ENCODE measurements around the gene GRK7. TPM values are rescaled to one million over a fixed set of nuclear protein-coding genes. Genes with fewer than 3 reads are reported as not detected.

Gene GRK7
- total and polyA plus RNA-seq, 9 of the 15 experiments (the other 6 are each of a cell fraction or from before 2014, with no cell fraction given) = 0.01 to 0.08 (median 0.04) TPM; not detected in 3

DNA sequence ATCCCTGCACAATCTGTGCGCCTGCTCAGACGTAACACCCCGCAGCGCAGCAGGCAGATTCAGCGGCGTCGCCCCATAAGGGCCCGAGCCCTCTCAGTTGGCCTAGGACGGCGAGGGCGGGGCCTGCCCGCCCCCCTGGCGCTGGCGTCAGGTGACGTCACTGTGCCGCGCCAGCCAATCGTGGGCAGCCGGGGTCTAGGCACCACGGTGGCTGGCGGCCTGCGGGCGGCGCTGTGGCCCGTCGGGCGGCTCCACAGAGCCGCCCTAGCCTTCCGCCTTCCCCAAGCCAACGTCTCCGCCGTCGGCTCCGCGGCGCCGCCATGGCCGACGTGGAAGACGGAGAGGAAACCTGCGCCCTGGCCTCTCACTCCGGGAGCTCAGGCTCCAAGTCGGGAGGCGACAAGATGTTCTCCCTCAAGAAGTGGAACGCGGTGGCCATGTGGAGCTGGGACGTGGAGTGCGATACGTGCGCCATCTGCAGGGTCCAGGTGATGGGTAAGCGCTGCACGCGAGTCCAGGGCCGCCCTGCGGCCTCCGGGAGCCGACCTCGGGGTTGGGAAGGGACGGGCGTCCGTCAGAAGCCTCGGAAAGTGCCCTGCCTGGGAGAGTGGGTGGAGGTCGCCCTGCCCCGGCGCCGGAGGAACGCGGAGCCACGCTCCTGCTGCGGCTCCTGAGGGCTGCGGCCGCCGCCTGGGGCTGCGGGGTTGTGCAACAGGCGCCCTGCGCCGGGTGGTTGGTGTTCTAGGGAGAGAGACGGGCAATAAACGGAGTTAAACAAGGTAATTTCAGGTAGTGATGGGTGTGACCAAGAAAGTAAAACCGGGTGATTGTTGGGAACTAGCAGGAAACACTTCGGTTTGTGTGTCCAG, 25.0 kb upstream of the GRK7 start, which contains the start of gene RNF7:
Gene RNF7, plus strand, starts transcription at position 277 of the 869 bp plus-strand sequence. Its CDS starts 44 bp downstream, at position 321.
- Histone ChIP-seq H3K27me3 (ENCODE audit: control insufficient read depth in 2 of 2, insufficient read depth in 2 of 2, low read length in 2 of 2) (no peaks in the 10 kb centered on the region), H3K36me3 (ENCODE audit: control insufficient read depth, insufficient read depth, low read length) (peaks cover 17% of the 10 kb centered on the region; the same call in 2 of the 3 replicates), H4K20me1 (replicated peaks; ENCODE audit: control insufficient read depth, insufficient read depth, low read length) (no peaks in the 10 kb centered on the region), H3K4me1 (replicated peaks in 1 of 2; ENCODE audit: control insufficient read depth in 2 of 2, insufficient read depth in 2 of 2, low read length in 2 of 2) (peaks cover 10 to 39% of the 10 kb centered on the region in 2 experiments), H2AFZ (ENCODE audit: low read depth, low read length) (peak within 1 kb of the TSS; percentile 99), H3K27ac (ENCODE audit: extremely low read depth, low read depth, low read length) (peak within 1 kb of the TSS; percentile 88), H3K4me3 (peak within 1 kb of the TSS; percentile 92), H3K4me2 (ENCODE audit: insufficient read depth, low read length) (peak within 1 kb of the TSS; percentile 97), H3K9me1 (ENCODE audit: control insufficient read depth, insufficient read depth, low read length) (no peaks in the 10 kb centered on the region), H3K9ac (ENCODE audit: insufficient read depth in 1 of 2, low read depth in 2 of 2, low read length in 2 of 2) (peak within 1 kb of the TSS; percentile 90 to 99), H3K9me3 (replicated peaks; ENCODE audit: control insufficient read depth, insufficient read depth, low read depth, low read length) (no peaks in the 10 kb centered on the region), H3K79me2 (ENCODE audit: control insufficient read depth, insufficient read depth, low read length) (peaks cover 49% of the 10 kb centered on the region)
- ChIA-PET POLR2A (interaction anchor here (0.6 to 1.8 kb wide), 12 partner anchors 9 to 179 kb away, joined by 3 to 11 read pairs (median 4); no protein-coding TSS in a partner anchor), CTCF (ENCODE audit: low intra/inter-chr PET ratio) (interaction anchor here (0.6 to 2.5 kb wide), 3 partner anchors 119 to 161 kb away, joined by 3 to 16 read pairs (median 5); no protein-coding TSS in a partner anchor)
- ATAC-seq (peak; percentile 94), DNase-seq (ENCODE audit: extremely low read depth in 1 of 4, low spot score in 3 of 4) (peak; percentile 95 to 99 (median 98)), FAIRE-seq (peak; percentile 93)
- no TSS peak for BruUV-seq (replicated peaks)
- in situ Hi-C loops (cut with MboI) (no loop called here), intact Hi-C loops (cut with micrococcal nuclease) (loop anchor here (1.0 to 5.0 kb wide), 6 partner anchors 93 to 277 kb away; no protein-coding TSS in a partner anchor)
- WGBS (ENCODE audit: insufficient coverage, low coverage, missing lambda C conversion rate) = 0% methylated on average over 66 of the region's 81 CpGs
- peak; percentile 98 for TF ChIP-seq CREM (IDR thresholded peaks at IDR 0.05; ENCODE audit: low read depth)
- peak in 1 of 2 experiments; percentile 81; a peak in 2 of 4 replicates for TF ChIP-seq HDAC1 (IDR thresholded peaks at IDR 0.05)
- peak; percentile 69 for TF ChIP-seq POLR2AphosphoS5 (IDR thresholded peaks at IDR 0.05; ENCODE audit: control insufficient read depth, insufficient read depth, low read depth, low read length)
- peak; percentile 74 for TF ChIP-seq ZNF766 (CRISPR knock-in tag; conservative IDR thresholded peaks at IDR 0.05)
- TF ChIP-seq FIP1L1 (IDR thresholded peaks at IDR 0.05; ENCODE audit: low read depth, low read length, poor library complexity, severe bottlenecking) = peak; percentile 86
- peak; percentile 64 for TF ChIP-seq PCBP1 (IDR thresholded peaks at IDR 0.05; ENCODE audit: low read depth, low read length, poor library complexity, severe bottlenecking)
- no peak for TF ChIP-seq ZNF583 (CRISPR knock-in tag; IDR thresholded peaks at IDR 0.05)
- peak; percentile 94 for TF ChIP-seq HMGN3 (IDR thresholded peaks at IDR 0.05; ENCODE audit: borderline replicate concordance, extremely low read depth, insufficient read length, low read depth, low read length)
- TF ChIP-seq POLR2H (tag; IDR thresholded peaks at IDR 0.05; ENCODE audit: low read depth) = peak; percentile 50; the same call in 1 of the 2 replicates
- TF ChIP-seq, protein P1, sequence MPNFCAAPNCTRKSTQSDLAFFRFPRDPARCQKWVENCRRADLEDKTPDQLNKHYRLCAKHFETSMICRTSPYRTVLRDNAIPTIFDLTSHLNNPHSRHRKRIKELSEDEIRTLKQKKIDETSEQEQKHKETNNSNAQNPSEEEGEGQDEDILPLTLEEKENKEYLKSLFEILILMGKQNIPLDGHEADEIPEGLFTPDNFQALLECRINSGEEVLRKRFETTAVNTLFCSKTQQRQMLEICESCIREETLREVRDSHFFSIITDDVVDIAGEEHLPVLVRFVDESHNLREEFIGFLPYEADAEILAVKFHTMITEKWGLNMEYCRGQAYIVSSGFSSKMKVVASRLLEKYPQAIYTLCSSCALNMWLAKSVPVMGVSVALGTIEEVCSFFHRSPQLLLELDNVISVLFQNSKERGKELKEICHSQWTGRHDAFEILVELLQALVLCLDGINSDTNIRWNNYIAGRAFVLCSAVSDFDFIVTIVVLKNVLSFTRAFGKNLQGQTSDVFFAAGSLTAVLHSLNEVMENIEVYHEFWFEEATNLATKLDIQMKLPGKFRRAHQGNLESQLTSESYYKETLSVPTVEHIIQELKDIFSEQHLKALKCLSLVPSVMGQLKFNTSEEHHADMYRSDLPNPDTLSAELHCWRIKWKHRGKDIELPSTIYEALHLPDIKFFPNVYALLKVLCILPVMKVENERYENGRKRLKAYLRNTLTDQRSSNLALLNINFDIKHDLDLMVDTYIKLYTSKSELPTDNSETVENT (CRISPR knock-in tag; IDR thresholded peaks at IDR 0.05) = peak; percentile 59; the same call in 1 of the 2 replicates
- TF ChIP-seq, protein P2, sequence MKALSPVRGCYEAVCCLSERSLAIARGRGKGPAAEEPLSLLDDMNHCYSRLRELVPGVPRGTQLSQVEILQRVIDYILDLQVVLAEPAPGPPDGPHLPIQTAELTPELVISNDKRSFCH (CRISPR knock-in tag; IDR thresholded peaks at IDR 0.05) = no peak
- TF ChIP-seq, protein P2 (tag; IDR thresholded peaks at IDR 0.05) = 0 out of 2 replicates have a peak, but pooled peaks have one; percentile 22

Measured in K562 (cell line).